H1 (cell line): Measurements from ENCODE around the gene CBX2.

Source experiments
- CEBPB ChIP-seq: IDR thresholded peaks from 2 replicates; pipeline ENCODE4 v1.6.1; 2012; ENCODE audit warnings: low read depth, low read length
- CTCF ChIP-seq, 3 experiments: IDR thresholded peaks; 1 replicate in 2 of 3; 2 replicates in 1 of 3; pipeline versions ENCODE4 v1.5.1 to v1.6.1; 2011; ENCODE audit warnings: low read length in 3 of 3, mild to moderate bottlenecking in 3 of 3, inconsistent platforms in 2 of 3, low read depth in 1 of 3, moderate library complexity in 1 of 3; ENCODE audit not compliant: insufficient read depth in 1 of 3; ENCODE audit errors: control extremely low read depth in 1 of 3
- EZH2 ChIP-seq: fragments of 200-600 bp; sonication (generic); IDR thresholded peaks from 2 replicates; pipeline ENCODE4 v1.7.1; 2012; ENCODE audit warnings: low read depth, mild to moderate bottlenecking, moderate library complexity, low read length, inconsistent platforms; ENCODE audit not compliant: severe bottlenecking

- no peak for TF ChIP-seq CEBPB
- no peak for TF ChIP-seq EZH2
- TF ChIP-seq CTCF (IDR thresholded peaks at IDR 0.05; ENCODE audit: control extremely low read depth in 1 of 3, insufficient read depth in 1 of 3, low read depth in 1 of 3, low read length in 3 of 3), result no peak
These were observed 45.7 kb upstream of the CBX2 start for GRCh38 chr17:79732254-79732653.
